GM13976 (cell line): ENCODE results near the gene DTD2.

ENCODE experiments used
- DNase-seq: peaks from one replicate; pipeline ENCODE4 v3.0.0; 2012; ENCODE audit warnings: low spot score
- CTCF ChIP-seq: IDR thresholded peaks from 2 replicates; pipeline ENCODE4 v1.5.1; 2012; ENCODE audit warnings: borderline replicate concordance, mild to moderate bottlenecking; ENCODE audit not compliant: insufficient read depth; ENCODE audit errors: extremely low read depth, missing control alignments, control extremely low read depth
- in situ Hi-C: fragments of 300-500 bp; cut with MboI; formaldehyde crosslinking; loops from one replicate; pipeline ENCODE4 v1.12.0; 2022; ENCODE audit warnings: low sequenced_read_pairs, mixed read lengths, inconsistent platforms; ENCODE audit not compliant: unreplicated experiment

Gene DTD2

GRCh38 chr14:31486764-31487163 is 29.5 kb upstream of the DTD2 start:
- in situ Hi-C loops = no loop called here
- no peak for DNase-seq
- TF ChIP-seq CTCF = no peak

GRCh38 chr14:31484754-31485153 is 27.4 kb upstream of the DTD2 start:
- no peak for DNase-seq
- in situ Hi-C loops = no loop called here
- no peak for TF ChIP-seq CTCF

- no peak for TF ChIP-seq CTCF
These were observed 22.9 kb upstream of the DTD2 start for GRCh38 chr14:31480156-31480555.

GRCh38 chr14:31479027-31479426 is 21.7 kb upstream of the DTD2 start:
- DNase-seq = no peak
- in situ Hi-C loops = no loop called here
- no peak for TF ChIP-seq CTCF

More at GRCh38 chr14:31480156-31480555, 22.9 kb upstream of the DTD2 start:
- DNase-seq = no peak
- in situ Hi-C loops = no loop called here

- TF ChIP-seq CTCF = no peak
- in situ Hi-C loops = no loop called here
- DNase-seq = no peak
These were observed 19.9 kb upstream of the DTD2 start for GRCh38 chr14:31477248-31477647.

GRCh38 chr14:31476131-31476866 is 19.0 kb upstream of the DTD2 start:
- TF ChIP-seq CTCF = no peak
- DNase-seq = no peak
- in situ Hi-C loops = no loop called here
